Naive thymus-derived CD4-positive, alpha-beta T cell (primary cell): ENCODE data around the gene ZFYVE28. TPM values are rescaled to one million over a fixed set of nuclear protein-coding genes. Genes with fewer than 3 reads are reported as not detected.

ENCODE experiments used
- ATAC-seq: fragments of 150-1000 bp; cut with Tn5 transposase; 2 replicates; pipeline ENCODE4 v1.10.0; 2021; ENCODE audit warnings: mild to moderate bottlenecking, moderate library complexity
- CTCF ChIA-PET: fragments of 350-600 bp; sonication (Branson Sonifier 250); formaldehyde crosslinking; loops from one replicate; lab custom pipeline; 2021; ENCODE audit warnings: antibody characterized with exemption; lab: Charles Lee
- POLR2A ChIA-PET: fragments of 350-600 bp; sonication (Branson Sonifier 250); formaldehyde crosslinking; loops from one replicate; lab custom pipeline; 2021; ENCODE audit warnings: antibody characterized with exemption, inconsistent platforms; lab: Charles Lee
- DNase-seq, 9 donors: peaks; one replicate each; pipeline versions ENCODE4 v3.0.0 to v3.0.0-alpha.2; 2020 to 2022; ENCODE audit warnings: mixed read lengths in 1 of 9
- H3K27ac ChIP-seq: one replicate; pipeline ENCODE4 v1.7.0; 2013; ENCODE audit warnings: mild to moderate bottlenecking, low read depth, low read length, moderate library complexity
- H3K27me3 ChIP-seq, 2 donors: one replicate each; pipeline ENCODE4 v1.7.0; 2013; ENCODE audit warnings: low read length in 2 of 2, mild to moderate bottlenecking in 2 of 2, moderate library complexity in 2 of 2; ENCODE audit not compliant: control insufficient read depth in 2 of 2, insufficient read depth in 2 of 2
- H3K36me3 ChIP-seq, 3 experiments: 1 replicate in 2 of 3; 2 replicates in 1 of 3; pipeline ENCODE4 v1.7.0; 2013; ENCODE audit warnings: low read length in 3 of 3, mild to moderate bottlenecking in 3 of 3, moderate library complexity in 1 of 3; ENCODE audit not compliant: insufficient read depth in 3 of 3, control insufficient read depth in 2 of 3
- H3K4me1 ChIP-seq, 2 donors: one replicate each; pipeline ENCODE4 v1.7.0; 2013; ENCODE audit warnings: low read length in 2 of 2, mild to moderate bottlenecking in 2 of 2, moderate library complexity in 1 of 2; ENCODE audit not compliant: control insufficient read depth in 2 of 2, insufficient read depth in 2 of 2
- H3K4me3 ChIP-seq: 2 replicates; pipeline ENCODE4 v1.7.0; 2013; ENCODE audit warnings: mild to moderate bottlenecking, low read length
- H3K9me3 ChIP-seq, 3 experiments: 1 replicate in 2 of 3; 2 replicates in 1 of 3; pipeline ENCODE4 v1.7.0; 2013; ENCODE audit warnings: low read length in 3 of 3; ENCODE audit not compliant: control insufficient read depth in 2 of 3
- H3K27ac Mint-ChIP-seq, 9 donors: one replicate each; pipeline ENCODE4 v1.8.0; 2020 to 2022; ENCODE audit warnings: mixed read lengths in 9 of 9, mild to moderate bottlenecking in 8 of 9, moderate library complexity in 5 of 9, inconsistent platforms in 2 of 9
- H3K27me3 Mint-ChIP-seq, 5 donors: one replicate each; pipeline ENCODE4 v1.8.0; 2021 to 2022; ENCODE audit warnings: mixed read lengths in 5 of 5, mild to moderate bottlenecking in 1 of 5
- H3K36me3 Mint-ChIP-seq, 5 donors: one replicate each; pipeline ENCODE4 v1.8.0; 2020 to 2022; ENCODE audit warnings: mixed read lengths in 5 of 5, mild to moderate bottlenecking in 3 of 5, inconsistent platforms in 1 of 5
- H3K4me1 Mint-ChIP-seq, 7 donors: one replicate each; pipeline ENCODE4 v1.8.0; 2020 to 2022; ENCODE audit warnings: mixed read lengths in 7 of 7, mild to moderate bottlenecking in 3 of 7, inconsistent platforms in 1 of 7
- H3K4me3 Mint-ChIP-seq, 10 donors: one replicate each; pipeline ENCODE4 v1.8.0; 2020 to 2022; ENCODE audit warnings: mild to moderate bottlenecking in 10 of 10, mixed read lengths in 10 of 10, moderate library complexity in 6 of 10, inconsistent platforms in 2 of 10
- H3K9me3 Mint-ChIP-seq, 11 donors: one replicate each; pipeline ENCODE4 v1.8.0; 2020 to 2022; ENCODE audit warnings: mixed read lengths in 11 of 11, mild to moderate bottlenecking in 4 of 11, inconsistent platforms in 1 of 11, moderate library complexity in 1 of 11
- intact Hi-C, 2 donors: fragments of 100-400 bp; cut with micrococcal nuclease; formaldehyde crosslinking; loops; one replicate each; pipeline ENCODE4 v1.15.1; 2023
- polyA plus RNA-seq, 2 donors: library from polyadenylated mRNA; unstranded; fragments of 300-500 nt; fragmentation: Illumina TruSeq; gene quantifications; one replicate each; pipeline ENCODE4 v1.2.3, GENCODE V29; 2021
- total RNA-seq, 6 experiments: library from RNA in 5 of 6; stranded (reverse) in 5 of 6; gene quantifications; 1 replicate in 5 of 6; 2 replicates in 1 of 6; pipeline ENCODE4 v1.2.3 and lab custom pipeline; 2021 to 2026

The ZFYVE28 gene
- total and polyA plus RNA-seq, 7 experiments from 2014 or later, result 6.1 to 26.5 (median 15.9) TPM

- Mint-ChIP-seq H3K27me3 (peaks cover 0 to 6% (median 0%) of the 10 kb centered on the region in 5 donors), H3K36me3 (peaks cover 0 to 9% (median 0%) of the 10 kb centered on the region in 5 donors), H3K27ac (no peak overlapping the region), H3K9me3 (peaks cover 0 to 6% (median 0%) of the 10 kb centered on the region in 11 donors), H3K4me1 (peaks cover 0 to 4% (median 0%) of the 10 kb centered on the region in 7 donors), H3K4me3 (no peak overlapping the region)
- no peaks in the 10 kb centered on the region for H3K36me3 ChIP-seq
- no peak overlapping the region for H3K27ac ChIP-seq
- intact Hi-C loops, result no loop called here
- POLR2A ChIA-PET, result no interaction called here
- H3K27me3 ChIP-seq, result no peaks in the 10 kb centered on the region
- no peaks in the 10 kb centered on the region for H3K9me3 ChIP-seq
- H3K4me3 ChIP-seq, result no peak overlapping the region
- DNase-seq (no peak), ATAC-seq (no peak)
- CTCF ChIA-PET, result interaction anchor here (0.7 kb wide), 1 partner anchor 115 kb away, joined by 4 read pairs; no protein-coding TSS in a partner anchor
- no peaks in the 10 kb centered on the region for H3K4me1 ChIP-seq
Measured at GRCh38 chr4:2377241-2377640, 41.2 kb downstream of the ZFYVE28 start.

- CTCF ChIA-PET, result no interaction called here
- Histone ChIP-seq H3K9me3 (no peaks in the 10 kb centered on the region), H3K4me3 (no peak overlapping the region), H3K27ac (no peak overlapping the region), H3K27me3 (no peaks in the 10 kb centered on the region), H3K36me3 (no peaks in the 10 kb centered on the region), H3K4me1 (no peaks in the 10 kb centered on the region)
- POLR2A ChIA-PET, result no interaction called here
- Mint-ChIP-seq H3K4me3 (no peak overlapping the region), H3K27me3 (peaks cover 0 to 3% (median 0%) of the 10 kb centered on the region in 5 donors), H3K4me1 (peaks cover 0 to 4% (median 0%) of the 10 kb centered on the region in 7 donors), H3K9me3 (peaks cover 0 to 2% (median 0%) of the 10 kb centered on the region in 11 donors), H3K36me3 (peaks cover 0 to 4% (median 0%) of the 10 kb centered on the region in 5 donors), H3K27ac (no peak overlapping the region)
- intact Hi-C loops, result no loop called here
- ATAC-seq (no peak), DNase-seq (no peak)
Measured at GRCh38 chr4:2375427-2375826, 43.0 kb downstream of the ZFYVE28 start.

DNA sequence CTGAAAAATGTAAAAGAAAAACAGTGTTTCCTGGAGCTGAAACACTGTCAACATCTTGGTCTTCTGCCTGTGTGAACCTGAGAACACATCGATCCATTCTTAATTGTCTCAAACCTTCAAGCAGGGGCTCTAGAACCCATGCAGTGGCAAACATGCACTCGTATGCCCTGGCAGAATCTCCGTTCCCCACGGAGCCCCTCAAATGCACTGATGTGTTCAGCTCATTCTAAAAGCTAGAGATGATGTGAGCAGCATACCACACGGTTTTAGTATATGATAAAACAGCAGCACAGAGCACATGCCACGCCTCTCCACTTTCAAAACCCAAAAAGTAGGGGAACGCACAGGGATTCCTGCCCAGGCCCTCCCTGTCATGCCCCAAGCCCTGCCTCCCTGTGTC, 44.9 kb downstream of the ZFYVE28 start:
- Histone ChIP-seq H3K27me3 (no peaks in the 10 kb centered on the region), H3K4me1 (no peaks in the 10 kb centered on the region), H3K9me3 (peaks cover 0 to 4% (median 0%) of the 10 kb centered on the region in 3 experiments), H3K36me3 (no peaks in the 10 kb centered on the region), H3K4me3 (no peak overlapping the region), H3K27ac (no peak overlapping the region)
- no peak overlapping the region for H3K27ac Mint-ChIP-seq
- ChIA-PET CTCF (interaction anchor here (1.4 kb wide), 1 partner anchor 154 kb away, joined by 3 read pairs; no protein-coding TSS in a partner anchor), POLR2A (no interaction called here)
- H3K36me3 Mint-ChIP-seq, result peaks cover 0 to 8% (median 0%) of the 10 kb centered on the region in 5 donors
- H3K4me1 Mint-ChIP-seq, result peaks cover 0 to 4% (median 0%) of the 10 kb centered on the region in 7 donors
- ATAC-seq (no peak), DNase-seq (no peak)
- intact Hi-C loops, result no loop called here
- no peak overlapping the region for H3K4me3 Mint-ChIP-seq
- H3K9me3 Mint-ChIP-seq, result peaks cover 0 to 7% (median 0%) of the 10 kb centered on the region in 11 donors
- H3K27me3 Mint-ChIP-seq, result no peaks in the 10 kb centered on the region

DNA sequence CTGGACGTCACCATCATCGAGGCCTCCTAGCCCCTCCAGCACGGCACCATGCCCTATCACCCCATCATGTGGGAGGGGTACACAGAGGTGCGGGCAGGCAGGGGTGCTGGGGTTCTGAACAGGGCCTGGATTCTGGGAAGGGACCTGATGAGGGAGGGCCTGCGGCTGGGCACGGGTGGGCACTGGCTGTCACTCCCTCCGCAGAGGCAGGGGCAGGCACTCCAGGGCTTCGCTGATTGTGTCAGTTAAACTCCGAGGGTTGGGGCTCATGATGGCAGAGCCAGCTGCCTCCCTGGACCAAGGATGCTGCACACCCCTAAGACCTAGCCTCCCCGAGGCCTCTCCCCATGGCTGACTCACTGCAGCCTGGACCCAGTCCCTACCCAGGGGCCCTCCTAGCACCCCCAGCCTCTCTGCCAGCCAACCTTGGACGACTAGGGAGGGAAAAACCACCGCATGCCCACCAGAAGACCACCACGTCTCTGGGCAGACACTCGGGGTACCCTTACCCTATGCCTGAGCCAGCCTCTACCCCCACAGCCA, 45.9 kb downstream of the ZFYVE28 start:
- intact Hi-C loops, result no loop called here
- Mint-ChIP-seq H3K9me3 (peaks cover 0 to 12% (median 0%) of the 10 kb centered on the region in 11 donors), H3K36me3 (peaks cover 0 to 8% (median 0%) of the 10 kb centered on the region in 5 donors), H3K4me1 (peaks cover 0 to 4% (median 0%) of the 10 kb centered on the region in 7 donors), H3K27ac (no peak overlapping the region), H3K27me3 (no peaks in the 10 kb centered on the region), H3K4me3 (no peak overlapping the region)
- ChIA-PET CTCF (no interaction called here), POLR2A (no interaction called here)
- ATAC-seq, result no peak
- Histone ChIP-seq H3K9me3 (peaks cover 0 to 4% (median 0%) of the 10 kb centered on the region in 3 experiments), H3K36me3 (no peaks in the 10 kb centered on the region), H3K27me3 (no peaks in the 10 kb centered on the region), H3K27ac (no peak overlapping the region), H3K4me1 (no peaks in the 10 kb centered on the region), H3K4me3 (no peak overlapping the region)
- DNase-seq, result no peak

GRCh38 chr4:2371765-2372487, 46.5 kb downstream of the ZFYVE28 start:
- CTCF ChIA-PET, result no interaction called here
- Mint-ChIP-seq H3K36me3 (peaks cover 0 to 8% (median 0%) of the 10 kb centered on the region in 5 donors), H3K4me1 (peaks cover 0 to 4% (median 0%) of the 10 kb centered on the region in 7 donors), H3K4me3 (no peak overlapping the region), H3K27ac (no peak overlapping the region), H3K27me3 (no peaks in the 10 kb centered on the region), H3K9me3 (peaks cover 0 to 12% (median 0%) of the 10 kb centered on the region in 11 donors)
- DNase-seq (no peak), ATAC-seq (no peak)
- POLR2A ChIA-PET, result no interaction called here
- H3K27ac ChIP-seq, result no peak overlapping the region
- H3K9me3 ChIP-seq, result peaks cover 0 to 4% (median 0%) of the 10 kb centered on the region in 3 experiments
- intact Hi-C loops, result no loop called here
- H3K27me3 ChIP-seq, result no peaks in the 10 kb centered on the region
- no peaks in the 10 kb centered on the region for H3K4me1 ChIP-seq
- no peaks in the 10 kb centered on the region for H3K36me3 ChIP-seq
- H3K4me3 ChIP-seq, result no peak overlapping the region

DNA sequence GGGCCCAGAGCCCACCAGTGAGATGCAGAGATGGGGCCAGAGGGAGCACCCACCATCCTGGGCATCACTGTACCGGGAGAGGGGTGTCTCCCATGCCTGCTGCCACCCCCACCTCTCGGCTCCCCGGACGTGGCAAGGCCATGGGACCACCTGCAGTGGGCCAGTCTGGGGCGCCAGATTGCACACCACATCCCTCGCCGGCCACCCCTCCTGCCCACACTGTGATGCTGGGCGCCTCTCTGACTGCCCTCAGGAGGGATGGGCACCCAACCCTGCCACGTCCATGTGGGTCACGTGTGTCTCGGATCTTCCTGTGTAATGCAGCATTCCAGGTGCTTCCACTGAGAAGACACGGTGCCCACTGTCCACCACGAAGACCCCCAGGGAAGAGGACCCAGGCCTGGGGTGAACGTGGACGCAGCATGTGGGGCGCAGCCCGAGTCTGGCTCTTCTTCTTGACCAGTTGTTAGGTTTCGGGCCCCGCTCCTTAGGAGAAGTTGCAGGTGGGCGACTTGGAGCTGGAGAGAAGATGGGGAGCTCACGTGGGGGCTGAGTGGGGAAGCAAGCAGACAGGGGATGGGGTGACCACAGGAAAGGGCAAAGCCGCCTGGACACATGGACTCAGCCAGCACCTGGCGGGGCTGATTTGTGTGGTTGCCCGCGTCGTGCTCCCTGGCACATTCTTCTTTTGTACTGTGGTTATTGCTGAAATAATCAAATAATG, 47.7 kb downstream of the ZFYVE28 start:
- ATAC-seq, result no peak
- no peak for DNase-seq
- no peaks in the 10 kb centered on the region for H3K4me1 ChIP-seq
- ChIA-PET CTCF (no interaction called here), POLR2A (no interaction called here)
- H3K9me3 ChIP-seq, result peaks cover 0 to 4% (median 0%) of the 10 kb centered on the region in 3 experiments
- peaks cover 0 to 8% (median 0%) of the 10 kb centered on the region in 5 donors for H3K36me3 Mint-ChIP-seq
- intact Hi-C loops, result no loop called here
- peaks cover 0 to 4% (median 0%) of the 10 kb centered on the region in 7 donors for H3K4me1 Mint-ChIP-seq
- H3K4me3 ChIP-seq, result no peak overlapping the region
- no peak overlapping the region for H3K4me3 Mint-ChIP-seq
- no peaks in the 10 kb centered on the region for H3K36me3 ChIP-seq
- no peak overlapping the region for H3K27ac Mint-ChIP-seq
- H3K27ac ChIP-seq, result no peak overlapping the region
- H3K27me3 Mint-ChIP-seq, result no peaks in the 10 kb centered on the region
- peaks cover 0 to 12% (median 0%) of the 10 kb centered on the region in 11 donors for H3K9me3 Mint-ChIP-seq
- no peaks in the 10 kb centered on the region for H3K27me3 ChIP-seq
